SU-DHL-6 (cell line): ENCODE results near the gene FKBP5.

Experiments used
- CTCF ChIP-seq: fragments of 200-600 bp; sonication (generic); IDR thresholded peaks from one replicate; pipeline ENCODE4 v1.5.1; 2017; ENCODE audit warnings: antibody characterized with exemption, mild to moderate bottlenecking, low read length, moderate library complexity; ENCODE audit not compliant: insufficient read depth, poor library complexity, severe bottlenecking
- EZH2phosphoT487 ChIP-seq: fragments of 200-600 bp; sonication (generic), shearing (Covaris generic); conservative IDR thresholded peaks from 2 replicates; pipeline ENCODE4 v1.6.1; 2018; ENCODE audit warnings: mild to moderate bottlenecking, antibody characterized with exemption, low read length, moderate library complexity, mixed read lengths

GRCh38 chr6:35733633-35734032 lies 44.9 kb upstream of the FKBP5 start:
- TF ChIP-seq CTCF (no peak), EZH2phosphoT487 (no peak)
